ENCODE data around the gene PTTG1IP2. TPM values are rescaled to one million over a fixed set of nuclear protein-coding genes. Genes with fewer than 3 reads are reported as not detected.
"Not testable (repeated sequence)": the region's sequence is repeated elsewhere in the genome, so short reads cannot be mapped to it uniquely, and the experiment has no call there.

Gene PTTG1IP2
- polyA plus RNA-seq (ENCODE audit: insufficient read length in 4 of 4) = not detected

DNA sequence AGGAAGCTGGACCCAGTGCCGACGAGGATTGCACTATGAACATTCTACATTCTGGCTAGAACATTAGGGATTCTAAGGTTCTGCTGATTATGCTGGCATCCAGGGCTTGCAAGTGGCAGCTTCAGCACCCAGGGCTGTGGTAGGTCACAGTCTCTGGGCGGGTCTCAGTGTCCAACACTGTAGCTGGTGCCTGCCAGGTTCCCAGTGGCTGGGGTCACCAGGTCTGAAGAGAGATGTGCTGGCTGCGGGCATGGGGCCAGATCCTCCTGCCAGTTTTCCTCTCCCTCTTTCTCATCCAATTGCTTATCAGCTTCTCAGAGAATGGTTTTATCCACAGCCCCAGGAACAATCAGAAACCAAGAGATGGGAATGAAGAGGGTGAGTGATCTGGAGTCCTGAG is at the start of gene PTTG1IP2:
PTTG1IP2 (plus strand) TSS at position 86 of the 400 bp plus-strand sequence; CDS start at position 234, 148 bp downstream.
- no peak for DNase-seq (ENCODE audit: low read depth in 4 of 4, low spot score in 3 of 4)

DNA sequence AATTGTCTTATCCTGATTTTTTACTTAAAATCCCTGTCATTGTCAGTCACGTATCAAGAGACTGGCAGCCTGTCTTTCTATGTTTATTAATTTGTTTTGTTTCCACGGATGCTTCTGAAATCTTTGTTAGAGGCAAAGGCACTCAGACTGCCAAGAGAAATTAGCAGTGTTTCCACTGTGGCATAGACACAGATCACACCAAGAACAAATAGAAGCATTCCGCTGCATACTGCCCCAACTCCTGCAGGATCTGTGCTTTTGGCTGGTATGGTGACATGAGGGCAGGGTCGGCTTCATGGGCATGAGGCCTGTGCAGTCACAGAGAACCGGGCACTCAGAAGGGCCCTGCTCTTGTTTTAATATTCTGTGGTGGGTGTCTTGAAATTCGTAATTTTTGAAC is 47.8 kb upstream of the PTTG1IP2 start:
- DNase-seq (ENCODE audit: low read depth in 4 of 4, low spot score in 3 of 4) = no peak

DNA sequence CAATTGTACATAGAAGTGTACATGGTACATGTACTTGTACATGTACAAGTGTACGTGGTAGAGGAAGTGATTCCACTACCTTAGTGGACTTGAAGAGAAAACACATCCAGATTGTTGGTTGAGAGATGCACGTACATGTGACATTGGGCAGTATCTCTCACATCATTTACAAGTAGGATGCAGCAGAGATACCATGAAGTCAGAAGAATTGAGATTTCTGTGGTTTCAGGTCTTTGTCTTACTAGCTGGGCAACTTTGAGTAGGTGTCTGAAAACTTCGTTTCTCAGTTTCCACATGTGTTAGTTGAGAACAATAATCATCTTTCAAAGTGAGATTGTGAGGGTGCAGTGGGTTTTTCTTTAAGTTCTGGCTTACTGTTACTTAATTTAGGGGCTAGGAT is 44.7 kb upstream of the PTTG1IP2 start:
- DNase-seq (ENCODE audit: low read depth in 4 of 4, low spot score in 3 of 4) = no peak

DNA sequence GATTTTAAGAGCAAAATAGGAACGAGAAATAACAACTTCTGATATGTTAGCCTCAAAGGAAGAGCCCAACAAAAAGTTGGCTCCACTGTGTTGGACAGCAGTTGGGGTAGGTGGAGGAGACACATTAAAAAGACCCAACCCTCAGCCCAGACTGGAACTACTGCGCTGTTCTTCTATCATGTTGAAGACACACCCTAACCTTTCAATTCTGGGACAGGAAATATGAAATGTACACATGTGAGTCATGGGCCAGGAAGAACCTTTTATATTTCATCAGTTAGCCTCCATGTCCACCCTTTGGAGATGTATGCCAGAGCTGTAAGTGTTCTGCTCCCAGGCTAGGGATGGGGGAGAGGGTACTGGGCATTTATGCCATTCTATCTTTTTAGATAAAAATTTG is 44.1 kb upstream of the PTTG1IP2 start:
- no peak for DNase-seq (ENCODE audit: low read depth in 4 of 4, low spot score in 3 of 4)

DNA sequence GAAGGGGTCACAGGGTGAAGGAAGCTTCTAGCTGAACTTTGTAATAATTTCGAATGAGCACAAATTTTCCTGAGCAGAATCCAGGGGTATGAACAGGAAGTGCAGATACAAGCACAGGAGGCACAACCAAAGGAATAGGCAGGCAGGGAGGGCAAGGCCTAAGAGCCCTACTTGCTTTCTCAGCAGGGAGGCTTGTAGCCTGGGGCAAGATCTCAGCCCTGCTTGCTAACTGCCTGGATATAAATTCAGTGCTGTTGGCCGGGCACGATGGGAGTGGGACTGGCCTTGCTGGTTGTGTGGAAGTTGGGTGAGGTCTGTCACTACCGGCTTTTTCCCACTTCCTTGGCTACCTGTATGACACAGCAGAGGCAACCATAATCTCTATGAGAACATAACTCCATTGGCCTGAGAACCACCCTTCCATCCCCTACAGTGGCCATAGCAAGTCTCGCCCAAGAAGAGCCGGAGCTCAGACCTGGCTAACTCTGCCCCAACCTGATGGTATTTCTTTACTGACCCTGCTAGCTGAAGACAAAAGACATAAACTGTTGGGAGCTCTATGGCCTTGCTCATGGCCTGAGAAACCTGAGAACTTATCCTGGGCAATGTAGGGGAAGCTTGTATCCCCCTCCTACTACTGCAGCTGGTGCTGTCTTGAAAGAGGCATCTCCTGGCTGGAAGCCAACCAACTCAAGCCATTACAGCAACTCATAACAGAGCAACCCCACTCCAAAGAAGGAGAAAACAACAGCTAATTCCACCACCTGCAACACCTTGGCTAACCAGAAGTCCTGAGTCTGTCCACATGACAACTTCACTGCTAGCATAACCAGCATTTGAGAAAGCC is 38.6 kb upstream of the PTTG1IP2 start:
- peak in 1 of 4 donors; percentile 5 for DNase-seq (ENCODE audit: low read depth in 4 of 4, low spot score in 3 of 4)

GRCh38 chr7:90432752-90433151 is 36.7 kb upstream of the PTTG1IP2 start:
- DNase-seq (ENCODE audit: low read depth in 4 of 4, low spot score in 3 of 4) = no peak

DNA sequence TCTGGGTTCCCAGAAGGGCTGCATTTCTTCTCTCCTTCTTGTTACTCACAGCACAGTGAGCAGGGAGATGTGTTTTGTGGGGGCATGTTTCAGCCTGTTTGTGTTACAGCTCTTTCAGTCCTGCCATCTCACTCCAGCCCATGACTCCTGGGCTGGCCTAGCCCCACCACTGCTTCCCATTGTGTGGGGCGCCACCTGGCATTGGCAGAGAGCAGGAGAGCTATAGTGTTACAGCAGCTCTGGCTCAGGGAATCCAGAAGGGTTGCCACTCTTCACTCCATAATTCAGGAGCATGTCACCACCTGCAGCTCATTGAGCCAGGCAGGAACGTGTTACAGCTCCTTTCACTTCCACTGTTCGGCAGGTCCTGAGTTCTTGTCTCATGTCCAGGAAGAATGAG is 36.2 kb upstream of the PTTG1IP2 start:
- DNase-seq (ENCODE audit: low read depth in 4 of 4, low spot score in 3 of 4) = no peak

- no peak for DNase-seq (ENCODE audit: low read depth in 4 of 4, low spot score in 3 of 4)
Measured at GRCh38 chr7:90445633-90446032, 23.8 kb upstream of the PTTG1IP2 start.

DNA sequence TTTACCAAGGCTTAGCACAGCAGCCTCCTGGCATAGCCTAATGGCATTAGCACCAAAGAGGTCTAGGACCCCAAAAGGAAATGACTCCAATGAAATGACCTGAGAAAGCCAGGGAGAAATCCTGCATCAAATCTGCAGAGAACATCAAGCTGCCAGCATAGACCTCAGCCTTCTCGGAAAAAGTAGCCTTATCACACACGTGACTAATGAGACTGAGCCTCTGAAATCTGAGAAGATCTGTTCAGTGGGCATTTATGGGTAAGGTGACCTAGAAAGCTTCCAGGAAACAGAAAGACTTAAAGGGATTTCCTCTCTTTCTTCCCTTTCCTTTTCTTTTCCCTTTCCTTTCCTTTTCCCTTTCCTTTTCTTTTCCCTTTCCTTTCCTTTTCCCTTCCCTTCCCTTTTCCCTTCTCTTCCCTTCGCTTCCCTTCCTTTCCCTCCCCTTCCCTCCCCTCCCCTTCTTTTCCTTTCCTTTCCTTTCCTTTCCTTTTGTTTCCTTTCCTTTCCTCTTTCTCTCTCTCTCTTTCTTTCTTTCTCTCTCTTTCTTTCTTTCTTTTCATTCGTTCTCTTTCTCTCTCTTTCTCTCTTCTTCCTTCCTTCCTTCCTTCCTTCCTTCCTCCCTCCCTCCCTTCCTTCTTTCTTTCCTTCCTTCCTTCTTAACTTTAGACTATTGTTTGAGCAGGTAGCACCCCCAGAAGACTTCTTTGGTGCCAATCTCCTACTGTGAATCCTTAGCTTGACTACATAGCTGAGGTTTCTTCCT is 23.1 kb upstream of the PTTG1IP2 start:
- DNase-seq (ENCODE audit: low read depth in 4 of 4, low spot score in 3 of 4) = no peak

GRCh38 chr7:90453259-90453891 is 16.1 kb upstream of the PTTG1IP2 start:
- no peak for DNase-seq (ENCODE audit: low read depth in 4 of 4, low spot score in 3 of 4)

GRCh38 chr7:90453931-90454330 is 15.5 kb upstream of the PTTG1IP2 start:
- no peak for DNase-seq (ENCODE audit: low read depth in 4 of 4, low spot score in 3 of 4)

DNA sequence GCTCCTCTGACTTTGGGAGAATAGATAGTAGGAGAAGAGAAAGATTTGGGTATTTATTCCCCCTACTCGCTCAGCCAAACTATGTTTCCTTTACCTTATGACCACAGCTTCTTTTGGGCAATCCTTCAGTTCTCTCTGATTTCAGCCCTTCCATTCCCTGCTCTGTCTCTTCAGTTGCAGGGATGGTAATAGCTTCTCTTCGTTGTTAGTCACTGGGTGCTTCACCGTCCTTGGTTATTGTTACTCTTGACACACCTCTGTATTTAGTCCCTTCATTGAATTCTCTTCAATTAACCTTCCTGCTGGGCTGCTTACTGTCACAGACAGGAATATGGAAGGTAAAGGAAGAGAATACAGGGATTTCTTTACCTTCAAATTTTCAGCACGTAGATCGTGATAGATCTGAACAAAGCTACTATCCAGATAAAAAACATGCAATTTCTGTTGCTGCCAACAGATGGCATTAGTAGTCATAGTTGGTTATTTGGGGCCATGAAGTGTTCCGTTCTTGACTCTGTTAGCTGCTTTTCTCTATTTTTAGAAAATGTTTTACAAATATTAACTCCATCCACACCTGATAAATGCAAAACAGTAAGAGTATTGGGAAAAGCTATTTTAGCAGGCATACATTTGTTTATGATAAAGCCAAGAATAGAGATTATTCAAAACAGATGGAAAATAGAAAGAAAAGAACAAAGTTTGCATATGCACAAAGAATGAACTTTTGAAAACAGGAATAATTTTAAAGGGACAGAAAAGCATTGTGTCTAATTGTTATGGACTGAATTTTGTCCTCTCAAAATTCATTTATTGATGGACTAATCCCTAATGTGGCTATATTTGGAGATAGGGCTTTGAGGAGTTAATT is 14.0 kb upstream of the PTTG1IP2 start:
- DNase-seq (ENCODE audit: low read depth in 4 of 4, low spot score in 3 of 4) = peak in 3 of 4 donors; percentile 25 to 38 (median 31)

DNA sequence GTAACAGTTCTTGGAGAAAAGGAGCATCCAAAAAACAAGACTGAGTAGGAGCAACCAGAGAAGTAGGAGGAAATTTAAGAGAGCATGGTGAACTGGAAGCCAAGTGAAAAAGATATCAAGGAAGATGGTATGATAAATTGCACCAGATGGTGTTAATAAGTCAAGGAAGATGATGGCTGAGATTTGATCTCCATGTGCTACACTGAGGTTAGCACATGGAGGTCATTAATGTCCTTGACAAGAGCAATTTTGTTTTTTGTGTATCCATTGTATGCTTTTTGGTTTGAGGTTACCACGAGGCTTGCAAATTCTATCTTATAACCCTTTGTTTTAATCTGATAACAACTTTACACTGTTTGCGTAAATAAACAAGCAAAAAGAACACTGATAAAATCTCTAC is 11.3 kb upstream of the PTTG1IP2 start:
- no peak for DNase-seq (ENCODE audit: low read depth in 4 of 4, low spot score in 3 of 4)

DNA sequence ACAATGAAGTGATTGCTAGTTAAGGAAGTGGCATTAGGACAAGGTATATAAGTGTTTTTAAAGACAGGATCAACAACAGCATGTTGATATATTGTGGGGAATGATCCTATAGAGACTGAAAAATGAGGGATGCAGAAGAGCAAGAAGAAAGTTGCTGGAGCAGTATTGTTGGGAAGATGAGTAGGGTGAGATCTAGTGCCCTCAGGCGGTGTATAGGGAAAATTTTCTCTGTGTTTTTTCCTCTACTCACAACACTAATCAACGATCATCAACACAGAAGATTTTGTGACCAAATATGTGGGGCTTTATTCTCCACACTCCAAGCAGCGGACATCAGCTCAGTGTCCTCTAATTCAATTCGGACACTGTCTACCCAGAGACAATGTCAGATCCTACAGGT is 9.6 kb upstream of the PTTG1IP2 start:
- no peak for DNase-seq (ENCODE audit: low read depth in 4 of 4, low spot score in 3 of 4)

GRCh38 chr7:90461219-90461618 is 8.2 kb upstream of the PTTG1IP2 start:
- no peak for DNase-seq (ENCODE audit: low read depth in 4 of 4, low spot score in 3 of 4)

- DNase-seq (ENCODE audit: low read depth in 4 of 4, low spot score in 3 of 4) = not testable (repeated sequence)
Measured at GRCh38 chr7:90463151-90463628, 6.2 kb upstream of the PTTG1IP2 start.

- no peak for DNase-seq (ENCODE audit: low read depth in 4 of 4, low spot score in 3 of 4)
Measured at GRCh38 chr7:90465816-90466215, 3.6 kb upstream of the PTTG1IP2 start.

GRCh38 chr7:90472805-90473540 is 3.5 kb downstream of the PTTG1IP2 start:
- DNase-seq (ENCODE audit: low read depth in 4 of 4, low spot score in 3 of 4) = no peak

- no peak for DNase-seq (ENCODE audit: low read depth in 4 of 4, low spot score in 3 of 4)
Measured at GRCh38 chr7:90473814-90474213, 4.4 kb downstream of the PTTG1IP2 start.
